Left forelimb (tissue), 1 donor: ENCODE data around the gene GMPR2.

Source experiments
- DNase-seq: peaks from one replicate; pipeline ENCODE4 v3.0.0-alpha.2; 2018; ENCODE audit warnings: low spot score

The GMPR2 gene

DNA sequence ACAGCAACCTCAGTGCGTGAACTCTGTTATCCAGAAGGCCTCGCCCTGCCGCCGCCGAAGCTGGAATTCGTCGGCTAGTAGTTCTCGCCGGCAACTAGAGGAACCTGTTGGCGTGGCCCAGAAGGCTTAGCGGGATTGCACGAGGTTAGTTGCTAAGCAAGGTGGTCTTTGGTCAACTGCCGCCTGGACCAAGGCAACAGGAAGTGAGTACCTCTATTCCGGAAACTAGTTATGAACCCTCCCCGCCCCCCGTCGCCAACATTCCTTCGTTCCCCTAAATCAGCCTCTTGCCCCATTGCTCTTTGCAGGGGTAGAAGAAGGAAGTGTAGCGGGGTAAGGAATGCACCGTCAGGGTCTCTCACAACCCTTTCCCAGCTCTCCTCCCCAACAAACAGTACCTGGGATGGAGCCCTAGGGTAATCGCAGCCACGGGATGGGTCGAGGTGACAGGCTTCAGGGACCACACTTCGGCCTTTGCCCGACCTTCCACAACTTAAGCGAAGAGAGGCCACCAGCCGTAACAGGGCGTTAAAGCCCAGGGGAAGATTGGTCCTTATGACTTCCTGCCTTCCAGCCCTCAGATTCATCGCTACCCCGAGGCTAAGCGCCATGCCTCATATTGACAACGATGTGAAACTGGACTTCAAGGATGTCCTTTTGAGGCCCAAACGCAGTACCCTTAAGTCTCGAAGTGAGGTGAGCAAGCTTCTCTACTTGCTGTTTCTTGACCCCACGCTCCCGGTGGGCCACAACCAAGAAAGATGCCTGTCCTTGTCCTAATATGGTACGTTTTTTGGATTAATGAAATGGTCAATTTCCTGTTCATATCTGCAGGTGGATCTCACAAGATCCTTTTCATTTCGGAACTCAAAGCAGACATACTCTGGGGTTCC lies at the start of gene GMPR2:
GMPR2 (plus strand) TSS at position 285 of the 893 bp plus-strand sequence; CDS start at position 610, 325 bp downstream.
- DNase-seq = no peak

DNA sequence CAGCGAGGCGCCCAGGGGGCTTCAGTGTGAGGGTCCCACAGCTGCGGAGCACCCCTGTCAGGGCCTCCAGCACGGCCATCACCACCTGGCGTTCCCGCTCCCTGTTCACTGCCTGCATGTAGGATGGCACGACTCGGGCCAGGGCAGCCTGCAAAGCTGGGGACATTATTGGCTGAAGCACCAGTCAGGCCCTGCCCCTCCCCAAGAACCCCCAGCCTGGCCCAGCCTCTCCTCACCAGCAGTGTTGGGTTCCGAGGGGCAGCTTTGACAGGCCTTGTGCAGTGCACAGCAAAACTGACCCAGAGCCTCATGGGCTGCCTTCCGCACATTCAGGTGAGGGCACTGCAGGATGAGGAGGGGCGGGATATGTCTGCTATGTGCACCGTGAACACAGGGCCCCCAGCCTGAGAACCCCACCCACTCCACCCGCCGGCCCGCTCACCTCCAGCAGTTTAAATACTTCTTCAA lies 49.7 kb upstream of the GMPR2 start:
- peak; percentile 44 for DNase-seq

DNA sequence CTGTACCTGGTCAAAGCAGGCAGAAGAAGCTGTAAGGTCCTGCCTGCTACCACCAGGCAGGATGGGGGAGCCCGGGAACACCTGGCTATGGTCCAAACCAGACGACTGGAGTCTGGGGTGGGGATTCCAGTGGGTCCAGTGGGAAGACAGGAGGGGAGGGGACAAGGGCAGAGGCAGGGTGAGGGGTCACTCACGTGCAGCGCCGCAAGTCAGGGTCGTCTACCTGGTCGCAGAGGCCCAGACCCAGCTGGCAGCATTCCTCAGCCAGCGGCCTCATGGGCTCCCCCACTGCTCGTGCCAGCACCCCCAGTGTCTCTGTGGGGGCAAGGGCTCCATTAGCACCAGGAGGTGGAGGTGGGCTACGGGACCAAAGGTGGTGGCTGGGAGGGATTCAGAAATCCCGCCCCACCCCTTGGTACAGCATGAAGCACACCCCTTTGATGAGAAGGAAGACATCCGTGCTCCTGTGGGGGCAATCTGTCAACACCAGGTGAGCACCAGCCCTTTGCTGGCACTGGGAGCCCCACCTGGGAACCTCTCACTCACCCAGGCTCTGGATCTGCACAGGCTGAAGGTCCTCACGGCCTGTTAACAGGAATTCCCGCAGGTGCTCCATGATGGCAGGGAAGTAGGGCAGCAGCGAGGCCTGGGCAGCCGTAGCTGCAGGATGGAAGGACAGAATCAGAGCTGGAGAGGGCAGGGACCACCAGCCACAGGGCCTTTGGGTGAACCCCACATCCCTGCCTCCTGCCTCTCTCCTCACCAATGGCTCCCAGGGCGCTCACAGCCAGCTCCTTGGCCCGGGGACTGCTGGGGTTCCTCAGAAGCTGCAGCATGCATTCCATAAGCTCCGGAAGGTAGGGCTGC lies 48.4 kb upstream of the GMPR2 start:
- DNase-seq = peak; percentile 44

DNA sequence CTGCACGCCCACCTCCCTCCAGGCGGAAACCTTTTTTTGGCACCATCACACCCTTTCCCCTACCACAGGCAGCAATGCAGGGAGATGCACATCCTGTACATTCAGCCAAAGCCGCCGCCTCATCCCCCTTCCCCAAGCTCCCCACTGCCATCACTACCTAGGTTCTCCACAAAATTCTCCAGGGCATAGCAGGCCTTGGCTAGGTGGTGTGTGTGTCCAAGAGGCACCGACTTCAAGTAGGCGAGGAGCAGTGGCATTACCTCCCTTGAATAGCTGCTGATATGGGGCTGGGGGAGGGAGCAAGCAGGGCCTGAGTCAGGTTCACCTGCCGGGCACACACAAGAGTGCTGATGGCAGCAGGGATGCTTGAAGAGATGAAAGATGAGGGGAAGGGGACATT lies 47.7 kb upstream of the GMPR2 start:
- DNase-seq = peak; percentile 59

DNA sequence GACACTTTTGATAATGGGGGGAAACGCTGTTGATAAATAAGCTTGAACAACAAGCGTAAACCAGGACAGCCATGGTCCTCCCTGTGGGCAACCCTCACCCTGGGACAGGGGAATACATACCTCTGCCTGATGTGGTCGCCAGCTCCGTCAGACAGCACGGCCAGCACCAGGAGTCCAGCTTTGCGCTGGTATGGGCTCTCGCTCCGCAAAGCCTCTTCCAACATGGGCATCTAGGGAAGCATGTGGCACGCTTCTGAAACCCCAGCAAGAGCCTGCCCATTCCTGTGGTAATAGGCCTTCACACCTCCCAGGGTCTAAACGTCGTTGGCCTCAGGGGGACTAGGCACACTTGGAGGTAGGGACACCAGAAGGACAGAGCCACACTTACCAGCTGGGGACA lies 47.0 kb upstream of the GMPR2 start:
- no peak for DNase-seq

DNA sequence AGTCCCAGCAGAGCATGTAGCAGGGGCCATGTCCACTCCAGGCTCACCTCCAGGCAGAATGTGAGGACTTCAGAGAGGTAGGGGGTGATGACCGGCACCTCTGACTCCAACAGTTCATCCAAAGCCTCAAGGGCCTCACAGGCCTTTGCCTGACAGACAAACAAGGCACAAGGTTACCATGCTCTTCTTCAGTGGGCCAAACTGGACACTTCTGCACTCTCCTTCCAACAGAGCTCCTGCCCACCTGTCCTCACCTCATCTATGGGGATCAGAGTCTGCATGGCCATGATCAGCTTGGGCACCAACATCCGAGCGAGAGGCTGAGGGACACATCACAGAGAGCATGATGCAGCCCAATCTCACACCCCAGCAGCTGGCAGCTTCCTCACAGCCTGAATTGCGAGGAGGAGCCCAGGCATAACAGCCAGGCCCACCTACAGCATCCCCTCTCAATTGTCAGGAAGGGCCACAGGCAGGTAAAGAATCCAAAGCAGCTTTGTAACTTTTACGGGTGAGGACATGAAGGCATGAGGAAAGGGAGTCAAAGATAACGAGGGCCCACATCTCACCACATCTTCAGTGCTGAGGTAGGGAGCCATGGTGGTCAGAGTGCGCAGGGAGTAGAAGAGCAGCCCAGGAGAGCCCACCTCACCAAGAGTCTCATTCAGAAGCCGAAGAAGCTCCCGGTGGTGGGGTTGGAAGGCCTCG lies 45.7 kb upstream of the GMPR2 start:
- peak; percentile 55 for DNase-seq

DNA sequence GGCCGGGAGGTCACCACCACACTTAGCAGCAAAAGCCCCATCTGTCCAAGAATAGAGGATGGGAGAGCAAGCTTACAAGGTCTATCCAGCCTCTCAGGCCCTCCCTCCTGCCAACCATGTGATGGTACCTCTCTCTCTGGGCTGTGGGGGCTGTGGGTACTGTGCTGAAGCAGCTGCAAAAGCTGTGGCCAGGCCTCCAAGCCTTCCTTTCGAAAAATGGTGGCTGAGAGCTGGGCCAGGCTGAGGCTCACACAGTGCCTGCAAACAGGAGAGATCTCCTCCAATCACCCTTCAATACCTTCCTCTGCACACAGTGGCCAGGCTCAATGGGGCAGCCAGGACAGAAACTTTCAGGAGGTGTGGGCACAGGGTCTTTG lies 45.2 kb upstream of the GMPR2 start:
- DNase-seq = no peak

- DNase-seq = peak; percentile 95
These were observed 44.3 kb upstream of the GMPR2 start, which contains the start of gene IPO4 for GRCh38 chr14:24188251-24189058. TSS of gene IPO4 (minus strand) at chr14:24188816. CDS start at chr14:24188787, 29 bp downstream.

DNA sequence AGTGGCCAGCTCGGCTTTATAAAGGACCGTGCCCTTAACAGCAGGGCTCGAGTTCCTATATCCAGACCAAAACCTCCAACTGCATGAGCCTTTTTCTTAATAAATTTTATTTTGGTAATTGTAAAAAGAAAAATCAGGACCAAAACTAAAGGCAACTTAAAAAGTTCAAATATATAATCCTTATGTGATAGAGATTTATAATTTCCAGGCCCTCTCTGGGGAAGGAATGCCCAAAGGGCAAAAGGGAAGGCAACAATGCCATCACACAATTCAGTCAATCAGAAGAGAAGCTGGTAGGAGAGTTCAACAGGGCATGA lies 43.7 kb upstream of the GMPR2 start:
- DNase-seq = no peak

GRCh38 chr14:24189460-24189859 lies 43.3 kb upstream of the GMPR2 start:
- no peak for DNase-seq

GRCh38 chr14:24190416-24190815 lies 42.3 kb upstream of the GMPR2 start:
- DNase-seq = no peak

DNA sequence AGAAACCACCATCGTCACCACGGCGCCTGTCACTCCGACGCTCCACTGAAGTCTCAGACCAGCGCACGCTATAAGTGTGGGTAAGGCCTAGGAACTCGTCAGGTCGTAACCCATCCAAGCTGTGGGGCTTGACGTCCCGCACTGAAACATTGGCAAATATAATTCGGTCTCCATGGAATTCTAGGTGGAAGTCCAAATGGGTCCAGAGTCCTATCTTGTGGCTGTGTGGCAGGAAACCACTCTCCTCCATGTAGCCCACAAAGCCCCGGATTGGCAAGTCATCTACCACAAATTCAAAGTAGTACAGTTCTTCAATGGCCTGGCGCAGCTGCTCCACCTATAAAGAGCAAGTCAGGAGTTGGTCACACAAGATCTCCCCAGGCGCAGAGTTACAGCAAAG lies 39.8 kb upstream of the GMPR2 start:
- DNase-seq = no peak

- no peak for DNase-seq
These were observed 38.4 kb upstream of the GMPR2 start for GRCh38 chr14:24194186-24194872.

GRCh38 chr14:24194873-24195185 lies 37.9 kb upstream of the GMPR2 start:
- DNase-seq = no peak

- peak; percentile 94 for DNase-seq
These were observed 37.3 kb upstream of the GMPR2 start, which contains the start of gene TM9SF1 for GRCh38 chr14:24195186-24196070. TSS of gene TM9SF1 (minus strand) at chr14:24195441. CDS start at chr14:24195019, 422 bp downstream.

DNA sequence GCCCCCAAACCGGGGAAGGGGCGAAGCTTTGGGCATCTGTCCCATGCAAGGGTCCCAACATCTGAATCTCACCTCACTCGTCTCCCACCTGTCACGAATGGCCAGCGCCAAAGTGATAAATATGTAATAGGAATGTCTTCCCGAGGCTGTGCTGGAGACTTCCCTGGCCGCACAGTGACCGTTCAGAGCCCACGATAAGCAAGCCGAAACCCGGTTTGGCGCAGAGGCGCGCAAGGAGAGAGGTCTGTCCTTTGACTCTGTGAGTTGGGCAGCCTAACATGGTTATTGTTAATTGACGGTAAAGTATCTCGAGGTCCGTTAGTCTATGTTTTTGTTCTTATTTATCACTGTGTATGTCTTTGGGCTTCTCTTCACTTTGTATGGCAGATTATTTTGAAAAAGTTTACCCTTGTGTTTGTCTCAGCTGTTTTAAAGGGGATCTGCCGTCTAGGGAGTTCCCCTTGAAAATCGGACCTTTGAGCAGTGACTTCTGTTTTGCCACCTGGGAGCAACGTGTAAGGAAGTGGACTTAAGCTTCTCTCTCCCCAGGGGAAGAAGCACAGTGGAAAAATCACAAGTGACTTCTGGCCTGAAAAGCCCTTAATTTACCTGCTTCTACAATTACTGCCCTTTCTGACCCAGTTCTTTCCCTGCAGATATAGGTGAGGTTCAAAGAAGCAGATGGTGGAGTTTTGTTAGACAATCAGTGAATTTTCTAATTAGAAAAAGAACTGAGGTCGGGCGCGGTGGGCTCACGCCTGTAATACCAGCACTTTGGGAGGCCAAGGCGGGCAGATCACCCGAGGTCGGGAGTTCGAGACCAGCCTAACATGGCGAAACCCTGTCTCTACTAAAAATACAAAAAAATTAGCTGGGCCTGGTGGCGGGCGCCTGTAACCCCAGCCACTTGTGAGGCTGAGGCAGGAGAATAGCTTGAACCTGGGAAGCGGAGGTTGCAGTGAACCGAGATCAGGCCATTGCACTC lies 36.4 kb upstream of the GMPR2 start:
- DNase-seq = no peak

DNA sequence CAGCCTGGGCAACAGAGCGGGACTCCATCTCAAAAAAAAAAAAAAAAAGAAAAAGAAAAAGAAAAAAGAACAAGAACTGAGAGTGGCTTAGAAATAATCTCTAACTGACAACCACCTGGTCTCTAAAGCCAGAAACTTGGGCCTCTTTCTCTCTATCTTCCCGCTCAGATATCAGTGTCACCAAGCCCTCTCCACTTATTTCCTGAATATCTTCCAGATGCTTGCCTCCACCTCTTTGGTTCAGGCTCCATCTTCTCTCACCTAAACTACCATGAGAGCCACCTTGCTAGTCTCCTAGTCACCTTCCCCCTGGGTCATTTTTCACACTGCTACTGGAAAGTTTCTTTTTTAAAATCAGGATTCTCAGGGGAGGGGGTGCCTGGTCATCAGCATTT lies 35.7 kb upstream of the GMPR2 start:
- DNase-seq = no peak

DNA sequence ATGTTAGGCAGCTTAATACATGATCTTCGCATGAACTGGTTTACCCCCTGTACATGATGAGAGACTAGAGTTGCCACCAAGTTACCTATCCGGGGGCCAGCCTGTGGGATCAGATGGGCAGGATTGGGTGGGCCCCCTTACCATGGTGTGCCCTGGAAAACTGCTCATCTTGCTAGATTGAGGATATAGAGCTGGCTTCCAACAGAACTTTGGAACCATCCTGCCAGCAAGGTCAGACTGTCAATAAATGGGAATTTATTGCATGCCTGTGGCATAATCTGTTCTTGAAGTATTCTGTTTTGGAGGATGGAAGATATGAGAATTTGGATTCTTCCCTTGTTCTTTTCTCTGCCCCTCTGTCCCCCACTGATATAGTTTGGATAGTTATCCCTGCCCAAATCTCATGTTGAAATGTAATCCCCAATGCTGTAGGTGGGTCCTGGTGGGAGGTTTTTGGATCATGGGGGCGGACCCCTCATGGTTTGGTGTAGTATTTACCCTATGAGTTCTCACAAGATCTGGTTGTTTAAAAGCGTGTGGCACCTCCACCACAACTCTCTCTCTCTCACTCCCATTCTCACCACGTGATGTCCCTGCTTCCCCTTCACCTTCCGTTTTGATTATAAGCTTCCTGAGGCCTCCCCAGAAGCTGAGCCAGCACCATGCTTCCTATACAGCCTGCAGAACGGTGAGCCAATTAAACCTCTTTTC lies 33.8 kb upstream of the GMPR2 start:
- DNase-seq = no peak
